KBM-7 (cell line): ENCODE data around the gene TPSAB1.

Source experiments
- DNase-seq: peaks from one replicate; pipeline ENCODE4 v3.0.0-alpha.2; 2015
- in situ Hi-C: fragments of 300-500 bp; cut with MboI; formaldehyde crosslinking; loops from 2 replicates; pipeline ENCODE4 v1.14.3; 2020; ENCODE audit warnings: low sequenced_read_pairs, low pct_unique_long_range_greater_than_20kb, mixed read lengths

TPSAB1 gene

DNA sequence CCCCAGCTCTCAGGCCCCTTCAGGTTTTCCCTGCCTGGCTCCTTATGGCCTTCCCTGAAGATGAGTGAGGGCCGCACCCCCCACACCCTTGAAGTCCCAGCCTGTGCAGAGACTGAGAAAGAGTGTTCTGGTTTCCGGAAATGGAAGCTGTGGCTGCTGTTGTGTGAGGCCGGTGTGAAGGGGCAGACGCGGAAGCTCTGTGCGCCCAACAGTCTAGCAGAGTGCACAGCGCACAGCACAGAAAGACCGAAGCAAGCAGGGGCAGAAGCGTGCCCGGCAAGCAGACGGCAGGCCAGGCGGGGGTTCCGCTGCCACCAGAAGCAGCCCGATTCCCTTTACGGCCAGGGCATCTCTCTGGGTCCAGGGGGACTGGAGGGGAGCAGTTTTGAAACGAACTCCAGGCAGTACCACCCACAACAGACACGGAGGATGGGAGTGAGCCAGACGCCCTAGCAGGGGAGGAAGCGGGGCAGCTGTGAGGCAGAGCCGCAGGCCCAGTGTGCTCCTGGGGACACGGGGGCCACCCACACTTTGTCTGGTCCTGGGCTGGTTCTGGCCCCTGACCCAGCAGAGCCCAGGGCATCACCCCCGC lies 32.2 kb upstream of the TPSAB1 start:
- DNase-seq, result no peak
- in situ Hi-C loops, result no loop called here

DNA sequence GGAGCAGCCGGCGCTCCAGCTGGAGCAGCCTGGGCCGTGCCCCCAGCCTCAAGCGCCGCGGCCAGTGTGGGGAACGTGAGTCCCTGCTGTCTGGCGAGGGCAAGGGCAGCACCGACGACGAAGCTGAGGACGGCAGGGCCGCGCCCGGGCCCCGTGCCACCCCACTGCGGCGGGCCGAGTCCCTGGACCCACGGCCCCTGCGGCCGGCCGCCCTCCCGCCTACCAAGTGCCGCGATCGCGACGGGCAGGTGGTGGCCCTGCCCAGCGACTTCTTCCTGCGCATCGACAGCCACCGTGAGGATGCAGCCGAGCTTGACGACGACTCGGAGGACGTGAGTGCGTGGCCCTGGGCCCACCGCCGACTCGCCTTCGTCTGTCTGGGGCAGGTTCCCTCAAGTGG lies 31.4 kb upstream of the TPSAB1 start:
- in situ Hi-C loops, result no loop called here
- no peak for DNase-seq

DNA sequence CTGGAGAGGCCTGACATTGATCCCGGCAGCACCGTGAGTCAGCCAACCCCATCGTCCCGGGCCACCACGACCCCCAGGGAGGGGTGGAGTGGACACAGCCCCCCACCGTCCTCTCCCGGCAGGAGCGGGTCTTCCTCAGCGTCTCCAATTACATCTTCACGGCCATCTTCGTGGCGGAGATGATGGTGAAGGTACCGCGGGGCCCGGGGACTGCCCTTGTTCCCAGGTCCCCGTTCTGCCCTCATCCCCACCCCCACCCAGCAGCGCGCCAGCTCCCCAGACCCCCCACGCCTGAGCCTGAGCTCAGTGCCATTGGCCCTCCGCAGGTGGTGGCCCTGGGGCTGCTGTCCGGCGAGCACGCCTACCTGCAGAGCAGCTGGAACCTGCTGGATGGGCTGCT lies 30.0 kb upstream of the TPSAB1 start:
- in situ Hi-C loops, result no loop called here
- DNase-seq, result no peak

DNA sequence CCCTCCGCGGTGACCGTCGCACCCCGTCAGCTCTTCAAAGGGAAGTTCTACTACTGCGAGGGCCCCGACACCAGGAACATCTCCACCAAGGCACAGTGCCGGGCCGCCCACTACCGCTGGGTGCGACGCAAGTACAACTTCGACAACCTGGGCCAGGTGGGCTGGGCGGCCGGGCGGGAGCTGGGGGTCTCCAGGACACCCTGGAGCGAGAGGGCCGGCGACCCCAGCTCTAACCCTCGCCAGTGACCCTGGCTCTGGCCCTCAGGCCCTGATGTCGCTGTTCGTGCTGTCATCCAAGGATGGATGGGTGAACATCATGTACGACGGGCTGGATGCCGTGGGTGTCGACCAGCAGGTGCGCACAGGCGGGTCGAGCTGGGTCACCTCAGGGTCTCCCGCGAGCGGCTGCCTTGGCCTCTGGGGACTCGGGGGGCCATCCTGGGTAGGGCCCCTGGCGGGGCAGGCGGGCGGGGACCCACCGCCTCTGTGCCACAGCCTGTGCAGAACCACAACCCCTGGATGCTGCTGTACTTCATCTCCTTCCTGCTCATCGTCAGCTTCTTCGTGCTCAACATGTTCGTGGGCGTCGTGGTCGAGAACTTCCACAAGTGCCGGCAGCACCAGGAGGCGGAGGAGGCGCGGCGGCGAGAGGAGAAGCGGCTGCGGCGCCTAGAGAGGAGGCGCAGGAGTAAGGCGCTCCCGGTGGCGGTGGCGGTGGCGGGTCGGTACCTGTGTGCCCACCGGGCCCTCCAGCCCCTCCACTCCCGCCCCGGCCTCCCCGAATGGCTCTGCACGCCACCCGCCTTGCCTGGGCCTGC lies 28.8 kb upstream of the TPSAB1 start:
- no peak for DNase-seq
- in situ Hi-C loops, result no loop called here

DNA sequence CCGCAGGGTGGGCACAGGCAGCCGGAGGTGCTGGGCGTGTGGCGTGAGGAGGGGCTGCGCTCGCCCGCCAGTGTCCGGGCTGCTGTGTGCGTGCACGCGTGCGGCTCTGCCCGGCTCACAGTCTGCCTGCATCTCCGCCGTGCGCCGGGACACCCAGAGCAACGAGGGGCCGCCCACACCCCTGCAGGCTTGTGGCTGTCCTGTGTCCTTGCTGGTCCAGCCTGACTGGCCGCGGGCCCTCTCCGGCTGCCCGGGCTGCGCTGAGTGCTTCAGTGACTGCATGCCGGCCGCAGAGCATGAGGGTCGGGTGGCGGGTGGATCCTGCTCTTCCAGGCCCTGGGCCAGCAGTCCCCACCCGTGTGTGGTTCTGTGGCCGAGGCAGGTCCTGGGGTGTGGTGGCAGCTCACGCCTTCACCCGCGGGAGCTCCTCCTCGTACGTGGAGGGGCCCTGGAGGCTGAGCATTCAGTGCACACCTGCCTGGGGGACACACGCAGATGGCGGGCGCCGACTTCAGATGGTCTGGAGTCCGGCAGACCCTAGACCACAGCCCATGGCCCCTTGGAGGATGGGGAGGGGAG lies 27.8 kb upstream of the TPSAB1 start:
- in situ Hi-C loops, result no loop called here
- no peak for DNase-seq

DNA sequence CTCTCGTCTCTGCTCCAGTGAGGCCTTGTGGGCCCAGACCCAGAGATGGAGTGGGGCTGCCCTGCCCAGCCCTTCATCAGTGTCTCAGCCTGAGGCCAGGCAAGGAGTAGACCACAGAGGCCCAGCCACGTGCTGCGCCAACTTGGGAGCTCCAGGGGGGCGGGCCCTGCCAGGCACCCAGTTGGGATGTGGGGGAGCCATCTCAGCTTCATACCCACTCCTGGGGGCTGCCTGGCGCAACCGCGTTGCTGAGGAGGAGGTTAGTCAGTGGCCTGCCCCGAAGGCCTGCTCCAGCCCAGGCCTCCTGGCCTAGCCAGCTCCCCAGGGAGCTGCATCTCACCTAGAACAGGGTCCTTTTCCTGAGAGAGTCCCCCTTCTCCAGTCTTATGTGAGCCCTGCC lies 27.3 kb upstream of the TPSAB1 start:
- in situ Hi-C loops, result no loop called here
- no peak for DNase-seq

DNA sequence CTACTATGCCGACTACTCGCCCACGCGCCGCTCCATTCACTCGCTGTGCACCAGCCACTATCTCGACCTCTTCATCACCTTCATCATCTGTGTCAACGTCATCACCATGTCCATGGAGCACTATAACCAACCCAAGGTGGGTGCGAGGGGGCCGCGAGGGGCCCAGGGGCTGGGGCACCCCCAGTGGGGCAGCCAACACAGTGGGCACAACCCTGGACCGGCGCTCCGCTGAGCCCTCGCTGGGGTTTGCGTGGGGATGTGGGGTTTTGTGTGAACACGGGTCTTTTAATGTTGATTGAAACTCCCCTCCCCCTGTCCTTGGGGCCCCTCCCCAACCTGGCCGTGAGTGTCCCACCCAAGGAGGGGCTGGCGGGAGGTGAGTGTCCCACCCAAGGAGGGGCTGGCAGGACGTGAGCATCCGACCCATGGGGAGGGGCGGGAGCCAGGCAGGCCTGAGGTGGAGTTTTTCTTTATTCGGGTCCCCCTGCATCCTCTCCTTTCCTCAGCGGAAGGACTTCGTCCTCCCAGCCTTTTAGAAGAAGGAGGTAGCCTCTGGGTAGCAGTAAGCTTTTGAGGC lies 26.6 kb upstream of the TPSAB1 start:
- in situ Hi-C loops, result no loop called here

DNA sequence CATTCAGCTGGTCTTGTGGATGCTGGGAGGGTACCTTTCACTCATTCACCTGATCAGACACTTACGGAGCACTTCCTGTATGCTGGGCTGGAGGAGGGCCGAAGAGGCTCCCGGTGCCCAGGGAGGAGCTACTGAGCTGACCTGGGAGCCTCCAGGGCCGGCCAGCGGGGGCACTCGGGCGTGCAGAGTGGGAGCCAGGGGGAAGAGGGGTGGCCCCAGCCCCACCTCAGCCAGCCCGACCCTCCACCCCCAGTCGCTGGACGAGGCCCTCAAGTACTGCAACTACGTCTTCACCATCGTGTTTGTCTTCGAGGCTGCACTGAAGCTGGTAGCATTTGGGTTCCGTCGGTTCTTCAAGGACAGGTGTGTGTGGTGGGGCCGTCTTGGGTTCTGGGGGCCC lies 25.8 kb upstream of the TPSAB1 start:
- in situ Hi-C loops, result no loop called here
- no peak for DNase-seq

More for the DNA sequence above, 26.6 kb upstream of the TPSAB1 start:
- no peak for DNase-seq

DNA sequence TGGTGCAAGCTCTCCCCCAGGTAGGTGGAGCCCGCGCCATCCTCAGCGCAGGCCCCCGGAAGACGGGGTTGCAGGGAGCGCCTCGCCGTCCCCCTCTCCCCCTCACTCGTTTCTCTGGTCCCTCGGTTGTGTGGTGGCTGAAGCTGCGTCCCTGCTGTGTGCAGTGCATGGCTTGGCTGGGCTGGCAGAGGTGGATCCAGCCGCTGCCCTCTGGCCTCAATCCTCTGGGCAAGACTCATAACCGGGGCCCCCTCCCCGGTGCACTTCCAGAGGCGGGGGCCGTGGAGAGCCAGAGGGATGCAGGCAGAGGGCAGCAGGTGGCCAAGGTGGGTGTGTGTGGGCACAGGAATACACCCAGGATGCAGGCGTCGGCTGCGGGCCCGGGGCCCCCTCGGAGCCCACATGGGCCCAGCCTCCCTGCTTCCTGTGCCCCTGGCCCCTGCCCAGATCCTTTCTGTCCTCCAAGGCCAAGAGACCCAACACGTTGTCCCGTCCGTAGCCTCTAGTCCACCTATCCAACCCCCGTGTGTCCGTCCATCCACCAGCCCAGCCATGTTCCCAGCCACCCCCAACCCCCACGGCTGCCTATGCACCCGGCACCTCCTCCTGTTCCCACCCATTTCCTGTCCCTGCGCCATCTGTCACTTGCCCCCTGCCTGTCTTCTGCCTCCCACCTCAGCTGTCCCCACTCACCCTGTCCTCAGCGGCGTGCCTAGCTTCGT lies 24.8 kb upstream of the TPSAB1 start:
- in situ Hi-C loops, result no loop called here
- no peak for DNase-seq

DNA sequence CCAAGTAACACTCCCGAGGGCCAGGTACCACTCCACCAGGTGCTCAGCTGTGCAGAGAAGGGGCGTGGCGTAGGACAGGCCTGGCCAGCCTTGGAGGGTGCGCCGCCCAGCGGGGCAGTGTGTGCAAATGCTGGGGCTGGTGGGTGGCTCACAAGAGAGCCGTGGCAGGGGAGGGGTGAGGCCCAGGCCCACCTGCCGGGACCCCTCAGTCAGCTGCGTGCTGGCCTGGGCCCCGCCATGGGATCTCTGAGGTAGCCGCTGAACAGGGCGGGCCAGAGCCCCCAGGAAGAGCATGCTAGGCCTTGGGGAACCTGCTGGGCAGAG lies 24.2 kb upstream of the TPSAB1 start:
- in situ Hi-C loops, result no loop called here
- no peak for DNase-seq

DNA sequence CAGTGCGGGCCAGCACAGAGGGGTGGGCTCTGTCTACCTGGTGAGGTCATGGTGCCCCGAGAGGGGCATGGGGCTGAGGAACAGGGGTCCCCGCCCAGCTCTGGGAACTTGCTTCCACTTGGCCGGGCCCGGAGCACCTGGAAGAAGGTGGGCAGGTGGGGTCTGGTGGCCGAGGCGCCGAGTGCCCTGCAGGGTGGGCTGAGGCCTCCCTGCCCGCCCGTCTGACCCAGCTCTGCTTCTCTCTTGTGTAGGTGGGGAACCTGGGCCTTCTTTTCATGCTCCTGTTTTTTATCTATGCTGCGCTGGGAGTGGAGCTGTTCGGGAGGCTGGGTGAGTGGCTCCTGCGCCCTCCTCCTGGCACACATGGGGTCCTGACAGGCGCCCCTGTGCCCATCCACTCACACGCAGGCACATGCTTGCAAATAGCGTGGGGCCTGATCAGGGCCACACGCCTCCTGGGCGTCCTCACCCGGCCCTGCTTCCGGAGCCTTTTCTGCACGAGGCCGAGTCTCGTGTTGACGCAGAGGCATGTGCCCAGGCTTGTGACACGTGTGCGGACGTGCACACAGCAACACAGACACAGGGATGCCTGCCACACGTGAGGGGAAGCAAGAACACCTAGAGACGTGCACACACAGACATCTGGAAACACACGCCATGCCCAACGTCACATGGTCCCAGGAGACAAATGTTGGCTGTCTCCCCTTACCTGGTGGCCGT lies 23.7 kb upstream of the TPSAB1 start:
- no peak for DNase-seq
- in situ Hi-C loops, result no loop called here

DNA sequence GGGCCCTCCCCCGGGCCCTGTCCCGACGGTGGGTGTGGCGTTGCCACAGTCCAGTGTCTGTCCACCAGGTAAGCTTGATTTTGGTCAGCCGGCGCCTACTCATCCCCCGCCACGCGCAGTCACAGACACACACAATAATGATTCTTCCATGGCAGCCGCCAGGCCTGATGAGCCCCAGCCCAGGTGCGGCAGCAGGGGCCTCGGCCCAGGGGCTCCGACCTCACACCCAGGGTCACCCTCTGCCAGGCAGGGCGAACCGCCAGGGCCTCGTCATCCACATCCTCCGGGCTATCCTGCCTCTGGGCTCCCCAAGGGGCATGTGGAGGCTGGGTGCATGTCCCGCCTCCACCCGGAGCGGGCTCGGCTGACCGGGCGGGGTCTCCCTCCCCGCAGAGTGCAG lies 23.0 kb upstream of the TPSAB1 start:
- no peak for DNase-seq
- in situ Hi-C loops, result no loop called here

DNA sequence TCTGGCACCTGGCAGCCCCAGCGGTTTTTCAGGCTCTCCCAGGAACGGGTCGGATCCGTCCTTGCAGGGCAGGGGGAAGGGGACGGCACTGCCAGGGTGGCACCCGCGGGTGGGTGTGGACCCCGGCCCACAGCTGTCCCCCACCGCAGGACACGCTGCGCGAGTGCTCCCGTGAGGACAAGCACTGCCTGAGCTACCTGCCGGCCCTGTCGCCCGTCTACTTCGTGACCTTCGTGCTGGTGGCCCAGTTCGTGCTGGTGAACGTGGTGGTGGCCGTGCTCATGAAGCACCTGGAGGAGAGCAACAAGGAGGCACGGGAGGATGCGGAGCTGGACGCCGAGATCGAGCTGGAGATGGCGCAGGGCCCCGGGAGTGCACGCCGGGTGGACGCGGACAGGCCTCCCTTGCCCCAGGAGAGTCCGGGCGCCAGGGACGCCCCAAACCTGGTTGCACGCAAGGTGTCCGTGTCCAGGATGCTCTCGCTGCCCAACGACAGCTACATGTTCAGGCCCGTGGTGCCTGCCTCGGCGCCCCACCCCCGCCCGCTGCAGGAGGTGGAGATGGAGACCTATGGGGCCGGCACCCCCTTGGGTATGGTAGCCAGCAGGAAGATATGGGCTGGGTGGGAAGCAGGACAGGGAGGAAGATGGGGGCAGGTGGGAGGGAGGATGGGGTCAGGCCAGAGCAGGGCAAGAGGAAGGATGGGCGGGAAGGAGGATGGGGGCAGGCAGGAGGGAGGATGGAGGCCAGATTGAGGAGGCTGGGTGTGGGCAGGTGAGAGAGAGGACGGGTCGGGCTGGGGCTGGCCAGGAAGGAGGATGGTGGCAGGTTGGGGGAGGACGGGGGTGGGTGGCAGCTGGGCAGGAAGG lies 22.2 kb upstream of the TPSAB1 start:
- in situ Hi-C loops, result no loop called here
- DNase-seq, result no peak

DNA sequence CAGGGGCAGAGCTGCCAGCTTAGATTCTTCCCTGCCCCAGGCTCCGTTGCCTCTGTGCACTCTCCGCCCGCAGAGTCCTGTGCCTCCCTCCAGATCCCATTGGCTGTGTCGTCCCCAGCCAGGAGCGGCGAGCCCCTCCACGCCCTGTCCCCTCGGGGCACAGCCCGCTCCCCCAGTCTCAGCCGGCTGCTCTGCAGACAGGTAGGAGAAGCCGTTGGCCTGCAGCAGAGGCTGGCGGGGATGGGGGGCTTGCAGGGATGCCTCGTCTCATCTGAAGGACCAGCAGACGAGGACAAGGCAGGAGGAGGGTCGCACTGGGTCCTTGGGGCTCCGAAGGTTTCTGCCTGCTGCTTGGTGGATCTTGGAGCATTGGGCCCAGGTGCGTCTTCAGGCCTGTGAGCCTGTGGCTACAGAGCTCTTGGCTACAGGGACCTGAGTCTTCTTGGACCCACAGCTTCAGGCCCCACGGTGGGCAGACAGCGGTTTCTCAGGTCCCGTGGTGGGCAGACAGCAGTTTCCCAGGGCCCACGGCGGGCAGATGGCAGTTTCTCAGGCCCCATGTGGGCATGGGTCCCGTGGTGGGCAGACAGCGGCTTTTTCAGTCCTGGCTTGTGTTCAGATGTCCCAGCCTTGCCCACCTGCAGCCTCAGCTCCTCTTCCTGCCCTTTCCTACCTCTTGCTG lies 21.4 kb upstream of the TPSAB1 start:
- in situ Hi-C loops, result no loop called here
- DNase-seq, result no peak

DNA sequence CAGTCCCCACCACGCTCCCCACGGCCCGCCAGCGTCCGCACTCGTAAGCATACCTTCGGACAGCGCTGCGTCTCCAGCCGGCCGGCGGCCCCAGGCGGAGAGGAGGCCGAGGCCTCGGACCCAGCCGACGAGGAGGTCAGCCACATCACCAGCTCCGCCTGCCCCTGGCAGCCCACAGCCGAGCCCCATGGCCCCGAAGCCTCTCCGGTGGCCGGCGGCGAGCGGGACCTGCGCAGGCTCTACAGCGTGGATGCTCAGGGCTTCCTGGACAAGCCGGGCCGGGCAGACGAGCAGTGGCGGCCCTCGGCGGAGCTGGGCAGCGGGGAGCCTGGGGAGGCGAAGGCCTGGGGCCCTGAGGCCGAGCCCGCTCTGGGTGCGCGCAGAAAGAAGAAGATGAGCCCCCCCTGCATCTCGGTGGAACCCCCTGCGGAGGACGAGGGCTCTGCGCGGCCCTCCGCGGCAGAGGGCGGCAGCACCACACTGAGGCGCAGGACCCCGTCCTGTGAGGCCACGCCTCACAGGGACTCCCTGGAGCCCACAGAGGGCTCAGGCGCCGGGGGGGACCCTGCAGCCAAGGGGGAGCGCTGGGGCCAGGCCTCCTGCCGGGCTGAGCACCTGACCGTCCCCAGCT lies 20.3 kb upstream of the TPSAB1 start:
- no peak for DNase-seq
- in situ Hi-C loops, result no loop called here

DNA sequence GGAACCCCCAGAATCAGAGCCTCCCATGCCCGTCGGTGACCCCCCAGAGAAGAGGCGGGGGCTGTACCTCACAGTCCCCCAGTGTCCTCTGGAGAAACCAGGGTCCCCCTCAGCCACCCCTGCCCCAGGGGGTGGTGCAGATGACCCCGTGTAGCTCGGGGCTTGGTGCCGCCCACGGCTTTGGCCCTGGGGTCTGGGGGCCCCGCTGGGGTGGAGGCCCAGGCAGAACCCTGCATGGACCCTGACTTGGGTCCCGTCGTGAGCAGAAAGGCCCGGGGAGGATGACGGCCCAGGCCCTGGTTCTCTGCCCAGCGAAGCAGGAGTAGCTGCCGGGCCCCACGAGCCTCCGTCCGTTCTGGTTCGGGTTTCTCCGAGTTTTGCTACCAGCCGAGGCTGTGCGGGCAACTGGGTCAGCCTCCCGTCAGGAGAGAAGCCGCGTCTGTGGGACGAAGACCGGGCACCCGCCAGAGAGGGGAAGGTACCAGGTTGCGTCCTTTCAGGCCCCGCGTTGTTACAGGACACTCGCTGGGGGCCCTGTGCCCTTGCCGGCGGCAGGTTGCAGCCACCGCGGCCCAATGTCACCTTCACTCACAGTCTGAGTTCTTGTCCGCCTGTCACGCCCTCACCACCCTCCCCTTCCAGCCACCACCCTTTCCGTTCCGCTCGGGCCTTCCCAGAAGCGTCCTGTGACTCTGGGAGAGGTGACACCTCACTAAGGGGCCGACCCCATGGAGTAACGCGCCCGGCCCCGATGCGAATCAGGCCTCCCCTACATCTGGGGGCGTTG lies 19.5 kb upstream of the TPSAB1 start:
- no peak for DNase-seq
- in situ Hi-C loops, result no loop called here
